Gastrocnemius medialis (tissue), 4 donors: ENCODE results near the gene ITPR2.

Source experiments
- CTCF ChIP-seq, 5 experiments: fragments of 450-650 bp in 3 of 5; fragments of 200-600 bp in 2 of 5; sonication (generic) in 2 of 5; IDR thresholded peaks in 4 of 5; conservative IDR thresholded peaks in 1 of 5; 1 replicate in 4 of 5; 2 replicates in 1 of 5; pipeline ENCODE4 v1.5.1; 2016 to 2019; ENCODE audit warnings: antibody characterized with exemption in 5 of 5, mild to moderate bottlenecking in 3 of 5, moderate library complexity in 3 of 5
- POLR2A ChIP-seq, 2 donors: fragments of 450-650 bp; IDR thresholded peaks; one replicate each; pipeline ENCODE4 v1.6.1; 2017; ENCODE audit warnings: antibody characterized with exemption in 2 of 2, mild to moderate bottlenecking in 2 of 2, moderate library complexity in 2 of 2

DNA sequence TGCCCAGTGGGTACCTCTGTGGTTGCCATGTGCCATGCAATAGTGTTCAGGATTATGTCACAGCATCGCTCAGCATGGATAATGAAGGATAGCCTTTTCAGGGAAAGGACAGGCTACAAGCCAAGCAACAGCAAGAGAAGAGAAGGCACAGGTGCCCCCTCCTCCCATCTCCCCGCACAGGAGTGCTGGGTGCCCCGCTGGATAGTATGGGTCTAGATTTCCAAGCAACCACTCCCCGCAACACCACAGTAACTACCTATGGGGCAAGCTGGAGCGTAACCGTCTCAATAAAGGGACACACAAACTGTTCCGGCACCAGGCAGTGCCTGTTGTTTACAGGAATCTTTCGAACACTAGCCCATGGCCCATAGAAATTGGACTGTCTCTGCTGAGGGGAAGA is 222.2 kb downstream of the ITPR2 start:
- TF ChIP-seq CTCF (IDR thresholded peaks at IDR 0.05 in 4 of 5, conservative IDR thresholded peaks at IDR 0.05 in 1 of 5) (no peak), POLR2A (IDR thresholded peaks at IDR 0.05) (no peak)
